GM19023 (cell line): ENCODE results near the gene TBK1.
"Not testable (repeated sequence)": the region's sequence is repeated elsewhere in the genome, so short reads cannot be mapped to it uniquely, and the experiment has no call there.

Source experiments
- ATAC-seq: cut with Tn5 transposase; IDR thresholded peaks from one replicate; pipeline ENCODE4 v1.9.1; 2021; ENCODE audit warnings: mild to moderate bottlenecking, moderate library complexity; ENCODE audit not compliant: unreplicated experiment

Gene TBK1

DNA sequence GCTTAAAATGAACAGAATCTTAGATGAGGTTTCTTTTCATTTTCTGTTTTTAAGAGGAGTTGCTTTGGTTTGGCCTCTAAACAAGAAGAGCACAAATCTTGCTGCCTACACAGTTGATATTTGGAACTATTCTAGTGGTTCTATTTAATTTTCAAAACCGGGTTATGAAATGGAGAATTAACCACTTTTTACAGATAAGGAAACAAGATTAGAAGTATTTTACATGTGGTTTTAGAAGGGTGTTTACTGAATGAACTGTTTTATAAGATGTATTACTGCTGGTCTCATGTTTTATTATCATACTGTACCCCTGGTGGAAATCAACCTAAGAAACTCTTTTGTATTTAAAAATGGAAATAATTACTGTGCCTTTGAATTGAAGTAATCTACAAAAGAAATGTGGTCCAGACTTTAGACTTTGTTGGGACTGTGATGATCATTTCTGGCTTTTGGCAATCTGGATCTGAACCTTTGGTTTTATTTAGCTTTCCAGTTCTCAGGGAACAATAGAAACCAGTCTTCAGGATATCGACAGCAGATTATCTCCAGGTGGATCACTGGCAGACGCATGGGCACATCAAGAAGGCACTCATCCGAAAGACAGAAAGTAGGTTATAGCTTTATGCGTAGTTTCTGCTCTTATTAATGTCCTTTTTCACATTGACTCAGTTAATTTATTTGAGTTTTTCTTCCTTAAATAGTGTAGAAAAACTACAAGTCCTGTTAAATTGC lies 43.2 kb downstream of the TBK1 start:
- ATAC-seq, result no peak

DNA sequence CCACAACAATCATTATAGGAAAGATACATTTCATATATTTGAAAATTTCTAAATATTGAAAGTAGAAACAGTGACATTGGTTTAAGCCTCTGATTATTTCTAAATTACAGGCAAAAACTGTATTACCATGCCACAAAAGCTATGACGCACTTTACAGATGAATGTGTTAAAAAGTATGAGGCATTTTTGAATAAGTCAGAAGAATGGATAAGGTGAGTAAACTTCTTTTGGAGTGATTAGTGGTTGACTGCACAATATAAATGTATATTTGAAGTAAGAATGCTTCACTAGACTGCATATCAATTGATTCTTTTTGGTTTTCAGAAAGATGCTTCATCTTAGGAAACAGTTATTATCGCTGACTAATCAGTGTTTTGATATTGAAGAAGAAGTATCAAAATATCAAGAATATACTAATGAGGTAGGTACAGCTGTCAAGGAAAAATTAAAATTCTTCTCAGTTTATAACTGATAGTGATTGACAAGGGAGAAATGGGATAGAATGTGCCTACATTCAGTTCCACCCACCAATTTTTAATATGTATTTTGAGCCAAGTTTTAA lies 45.0 kb downstream of the TBK1 start:
- ATAC-seq, result no peak

DNA sequence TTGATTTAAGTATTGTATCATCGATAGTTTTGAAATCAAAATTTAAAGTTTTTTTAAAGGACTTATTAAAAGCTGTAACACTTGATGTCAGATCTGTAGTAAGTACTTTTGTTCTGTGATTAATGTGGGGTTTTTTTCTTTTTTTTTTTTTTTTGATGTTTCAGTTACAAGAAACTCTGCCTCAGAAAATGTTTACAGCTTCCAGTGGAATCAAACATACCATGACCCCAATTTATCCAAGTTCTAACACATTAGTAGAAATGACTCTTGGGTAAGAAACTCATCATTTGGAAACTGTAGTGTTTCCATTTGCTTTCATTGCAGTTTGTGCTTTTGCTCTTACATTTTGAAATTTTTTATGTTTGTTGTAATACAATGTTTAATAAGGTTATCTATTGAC lies 45.6 kb downstream of the TBK1 start:
- ATAC-seq, result no peak

DNA sequence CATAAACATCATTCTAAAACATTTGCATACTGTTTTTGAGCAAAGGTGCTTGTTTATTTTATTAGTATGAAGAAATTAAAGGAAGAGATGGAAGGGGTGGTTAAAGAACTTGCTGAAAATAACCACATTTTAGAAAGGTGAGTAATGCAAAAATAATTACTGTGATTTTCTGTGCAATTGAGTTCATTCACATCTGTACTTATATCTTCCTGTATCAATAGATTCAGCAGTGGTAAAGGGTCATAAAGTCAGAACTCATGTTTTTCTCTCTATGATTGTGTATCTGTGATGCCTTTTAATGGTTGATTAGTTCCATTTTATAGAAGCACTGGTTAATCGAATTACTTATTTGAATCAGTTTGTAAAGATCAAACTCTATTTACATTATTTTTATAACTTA lies 46.0 kb downstream of the TBK1 start:
- ATAC-seq, result no peak

DNA sequence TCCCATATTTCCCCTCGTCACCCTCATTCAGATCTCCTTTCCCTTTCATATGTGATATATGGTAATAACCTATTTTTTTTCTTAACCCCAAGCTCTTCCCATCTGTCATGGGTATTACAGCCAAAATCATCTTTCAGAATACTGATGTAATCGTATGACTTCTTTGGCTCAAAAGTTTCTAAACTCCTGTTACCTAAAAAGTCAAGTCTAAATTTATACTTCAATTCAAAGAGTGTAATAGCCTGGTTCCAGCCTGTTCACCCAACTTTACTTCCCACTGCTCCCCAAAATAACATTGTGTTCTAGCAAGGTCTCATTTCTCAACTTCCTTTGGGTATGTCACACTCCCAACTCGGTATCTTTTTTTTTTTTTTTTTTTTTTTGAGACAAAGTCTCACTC lies 48.5 kb downstream of the TBK1 start:
- no peak for ATAC-seq

DNA sequence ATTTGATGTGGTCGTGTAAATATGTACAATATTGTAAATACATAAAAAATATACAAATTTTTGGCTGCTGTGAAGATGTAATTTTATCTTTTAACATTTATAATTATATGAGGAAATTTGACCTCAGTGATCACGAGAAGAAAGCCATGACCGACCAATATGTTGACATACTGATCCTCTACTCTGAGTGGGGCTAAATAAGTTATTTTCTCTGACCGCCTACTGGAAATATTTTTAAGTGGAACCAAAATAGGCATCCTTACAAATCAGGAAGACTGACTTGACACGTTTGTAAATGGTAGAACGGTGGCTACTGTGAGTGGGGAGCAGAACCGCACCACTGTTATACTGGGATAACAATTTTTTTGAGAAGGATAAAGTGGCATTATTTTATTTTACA lies 49.6 kb downstream of the TBK1 start:
- no peak for ATAC-seq

DNA sequence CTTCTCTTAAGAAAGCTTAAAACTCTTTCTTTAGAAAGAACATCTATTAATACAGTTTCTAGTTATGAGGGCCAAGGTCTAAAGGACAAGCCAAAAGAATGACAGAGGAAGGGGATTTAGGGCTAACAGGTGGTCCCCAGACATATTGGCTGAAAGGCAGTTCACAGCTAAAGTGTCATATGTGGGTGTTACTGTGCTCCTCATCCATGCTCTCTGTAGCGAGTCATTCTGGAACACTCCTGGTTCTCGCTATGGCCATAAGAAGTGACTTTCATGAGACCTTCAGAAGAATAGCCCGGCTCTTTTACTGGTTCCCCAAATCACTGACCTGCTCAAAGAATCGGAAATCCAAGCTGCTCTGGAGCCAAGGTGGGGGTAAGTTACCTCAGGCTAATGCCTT lies 55.0 kb downstream of the TBK1 start:
- no peak for ATAC-seq

DNA sequence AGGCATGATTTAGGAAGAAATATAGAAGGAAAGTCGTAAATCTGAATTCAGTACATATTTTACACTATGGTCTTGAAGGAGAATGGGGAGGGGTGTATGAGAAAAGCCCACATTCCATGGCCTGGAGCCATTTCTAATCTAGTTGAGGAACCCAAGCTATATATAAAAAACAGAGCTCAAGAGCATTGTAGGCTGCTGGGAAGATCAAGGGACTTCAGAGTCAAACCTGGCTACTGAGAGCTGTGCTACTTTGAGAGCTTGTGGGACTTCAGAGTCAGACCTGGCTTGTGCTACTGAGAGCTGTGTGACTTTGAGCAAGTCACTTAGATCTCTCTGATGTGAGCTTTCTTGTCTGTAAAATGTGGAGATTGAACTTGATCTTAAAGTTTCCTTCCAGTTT lies 58.7 kb downstream of the TBK1 start:
- ATAC-seq, result no peak

DNA sequence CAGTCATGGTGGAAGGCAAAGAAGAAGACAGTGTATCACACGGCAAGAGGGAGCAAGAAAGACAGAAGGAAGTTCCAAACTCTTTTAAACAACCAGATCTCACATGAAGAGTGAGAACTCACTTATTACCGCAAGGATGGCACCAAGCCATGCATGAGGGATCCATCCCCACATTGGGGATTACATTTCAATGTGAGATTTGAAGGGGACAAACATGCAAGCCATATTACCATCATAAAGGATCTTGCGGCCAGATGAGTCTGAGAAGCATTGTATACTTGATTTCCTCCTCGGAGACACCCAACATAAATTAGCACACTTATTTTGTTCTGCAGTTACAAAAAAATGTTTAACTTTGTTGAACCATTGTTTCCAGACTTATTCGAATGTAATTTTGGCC lies 66.5 kb downstream of the TBK1 start:
- no peak for ATAC-seq

DNA sequence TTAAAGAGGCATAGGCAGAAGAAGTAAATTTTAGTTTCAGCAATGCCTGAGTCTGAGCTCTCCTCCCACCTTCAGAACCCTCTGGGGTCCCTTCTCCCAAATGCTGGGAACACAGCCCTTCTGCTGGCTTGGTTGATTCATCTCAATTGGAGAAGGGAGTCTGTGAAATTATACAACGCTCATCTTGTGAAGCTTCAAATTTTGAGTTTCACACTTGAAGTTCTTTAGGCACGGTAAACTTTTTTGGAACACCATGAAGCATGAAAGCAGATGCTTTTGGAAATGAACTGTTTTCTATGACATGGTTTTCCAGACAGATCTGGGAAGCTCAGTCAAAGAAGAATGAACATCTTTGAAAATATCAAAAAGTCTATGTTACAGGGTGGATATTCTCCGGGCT lies 69.9 kb downstream of the TBK1 start:
- no peak for ATAC-seq

DNA sequence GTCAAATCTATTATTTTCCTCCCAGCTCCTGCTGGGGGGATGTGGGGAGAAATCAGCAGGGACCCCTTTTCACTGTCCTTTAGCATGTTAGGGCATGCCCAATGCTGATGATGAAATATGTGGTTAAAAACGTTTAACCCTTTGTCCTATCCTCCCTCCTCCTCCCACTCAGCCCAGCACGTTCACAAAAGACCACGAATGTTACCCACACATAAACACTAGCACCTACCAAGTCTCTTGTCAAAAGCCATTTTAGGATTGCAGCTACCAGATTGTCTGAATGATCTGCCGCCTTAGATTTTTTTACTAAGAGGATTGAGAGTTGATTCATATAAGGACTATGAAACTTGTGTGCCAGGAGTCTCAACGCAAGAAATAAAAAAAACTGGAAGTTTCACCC lies 70.4 kb downstream of the TBK1 start:
- ATAC-seq, result no peak

DNA sequence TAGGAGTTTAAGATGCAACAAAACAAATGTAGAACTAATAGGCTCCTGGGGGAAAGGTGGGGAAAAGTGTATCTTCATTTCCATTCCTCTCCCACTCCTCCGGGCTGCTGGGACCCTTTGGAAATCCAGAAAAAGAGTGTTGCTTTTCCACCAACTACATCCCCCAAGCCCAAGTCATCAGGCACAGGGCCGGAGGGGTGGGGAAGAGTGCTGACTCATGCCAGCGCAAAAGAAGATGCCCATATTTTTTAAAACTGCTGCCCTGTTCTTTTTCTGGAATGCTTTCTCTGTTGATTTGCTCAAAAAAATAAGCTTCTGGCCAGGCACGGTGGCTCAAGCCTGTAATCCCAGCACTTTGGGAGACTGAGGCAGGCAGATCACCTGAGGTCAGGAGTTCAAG lies 70.9 kb downstream of the TBK1 start:
- ATAC-seq, result no peak

DNA sequence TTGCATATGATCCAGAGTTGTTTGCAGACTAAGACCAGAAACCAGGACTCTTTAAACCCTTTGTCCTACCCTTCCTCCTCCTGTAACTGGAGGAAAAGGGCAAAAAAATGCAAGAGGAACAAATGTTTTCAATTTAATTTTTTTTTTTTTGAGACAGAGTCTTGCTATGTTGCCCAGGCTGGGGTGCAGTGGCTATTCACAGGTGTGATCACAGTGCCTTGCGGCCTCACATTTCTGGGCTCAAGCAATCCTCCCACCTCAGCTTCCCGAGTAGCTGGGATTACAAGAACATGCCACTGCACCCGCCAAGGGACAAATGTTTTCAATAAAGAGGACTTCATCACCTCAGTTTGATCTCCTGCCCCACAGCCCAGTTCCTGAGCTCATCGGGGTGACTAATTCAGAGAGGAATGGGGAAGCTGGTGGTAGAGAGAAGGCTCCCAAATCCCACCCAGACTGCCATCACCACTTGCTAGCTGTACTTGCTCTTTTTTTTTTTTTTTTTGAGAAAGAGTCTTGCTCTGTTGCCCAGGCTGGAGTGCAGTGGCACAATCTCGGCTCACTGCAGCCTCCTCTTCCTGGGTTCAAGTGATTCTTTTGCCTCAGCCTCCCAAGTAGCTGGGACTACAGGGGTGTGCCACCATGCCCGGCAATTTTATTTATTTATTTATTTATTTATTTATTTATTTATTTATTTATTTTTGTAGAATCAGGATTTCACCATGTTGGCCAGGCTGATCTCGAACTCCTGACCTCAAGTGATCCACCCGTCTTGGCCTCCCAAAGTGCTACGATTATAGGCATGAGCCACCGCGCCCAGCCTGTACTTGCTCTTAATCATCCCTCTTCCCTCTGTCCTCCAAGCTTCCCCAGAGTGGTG lies 71.9 kb downstream of the TBK1 start:
- not testable (repeated sequence) for ATAC-seq

DNA sequence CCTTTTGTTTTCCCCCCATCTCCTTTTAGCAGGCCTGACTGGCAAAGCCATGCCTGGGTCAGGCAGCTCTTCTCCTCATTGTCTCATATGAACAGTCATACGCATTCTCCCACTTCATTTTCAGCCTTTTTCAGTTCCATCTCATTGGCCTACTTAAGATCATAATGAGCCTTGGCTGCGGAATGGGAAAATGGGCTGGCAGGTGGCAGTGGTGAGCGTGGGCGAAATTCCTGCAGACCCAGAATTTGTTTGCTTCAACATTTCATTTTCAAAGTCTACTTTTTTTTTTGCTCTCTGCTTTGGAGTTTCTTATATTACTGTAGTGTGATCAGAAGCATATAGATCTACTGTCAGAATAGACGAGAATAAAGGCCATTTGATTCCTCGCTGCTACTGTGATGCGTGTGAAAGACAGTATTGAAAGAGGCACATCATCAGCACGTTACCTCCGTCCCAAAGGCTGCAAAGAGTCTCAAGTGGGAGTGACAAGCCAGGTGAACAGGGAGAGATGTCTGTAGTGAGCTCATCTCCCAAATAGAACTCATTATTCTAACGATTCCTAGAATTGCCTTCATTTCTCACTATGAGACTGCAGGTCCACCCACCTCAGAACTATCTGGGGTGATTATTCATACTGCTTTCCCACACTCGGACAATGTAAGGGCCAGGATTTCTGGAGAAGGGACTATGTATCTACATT lies 73.7 kb downstream of the TBK1 start:
- no peak for ATAC-seq

DNA sequence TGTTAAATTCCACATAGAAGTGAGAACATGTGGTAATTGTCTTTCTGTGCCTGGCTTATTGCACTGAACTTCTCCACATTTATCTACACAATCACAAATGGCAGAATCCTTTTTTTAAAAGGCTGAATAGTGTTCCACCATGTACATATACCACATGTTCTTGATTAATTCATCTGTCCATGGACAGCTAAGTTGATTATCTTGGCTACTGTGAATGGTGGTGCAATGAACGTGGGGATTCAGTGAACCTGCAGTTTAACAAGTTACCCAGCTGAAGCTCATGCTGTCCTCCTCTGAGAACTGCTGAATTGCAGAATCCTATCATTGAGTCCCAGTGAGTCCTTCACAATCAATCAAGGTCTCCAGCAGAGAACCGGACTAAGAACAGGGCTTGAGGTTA lies 74.9 kb downstream of the TBK1 start:
- ATAC-seq, result no peak

DNA sequence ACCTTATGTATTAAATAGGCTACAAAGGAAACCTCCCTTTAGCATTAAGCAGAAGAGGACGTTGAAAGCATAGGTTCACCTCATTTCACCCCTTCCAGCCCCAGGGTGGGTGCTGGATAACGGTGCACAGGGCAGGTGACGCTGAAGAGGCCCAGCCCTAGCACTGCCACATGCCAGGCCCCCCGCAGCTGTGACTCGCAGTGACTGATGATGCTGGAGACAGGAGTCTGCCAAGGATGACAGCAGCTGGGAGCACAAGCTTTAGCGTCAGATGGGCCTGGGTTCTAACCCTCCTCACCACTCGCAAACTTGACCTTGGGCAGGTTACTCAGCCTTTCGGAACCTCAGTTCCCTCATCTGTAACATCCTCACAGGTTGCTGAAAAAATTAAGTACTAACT lies 76.7 kb downstream of the TBK1 start:
- ATAC-seq, result no peak

DNA sequence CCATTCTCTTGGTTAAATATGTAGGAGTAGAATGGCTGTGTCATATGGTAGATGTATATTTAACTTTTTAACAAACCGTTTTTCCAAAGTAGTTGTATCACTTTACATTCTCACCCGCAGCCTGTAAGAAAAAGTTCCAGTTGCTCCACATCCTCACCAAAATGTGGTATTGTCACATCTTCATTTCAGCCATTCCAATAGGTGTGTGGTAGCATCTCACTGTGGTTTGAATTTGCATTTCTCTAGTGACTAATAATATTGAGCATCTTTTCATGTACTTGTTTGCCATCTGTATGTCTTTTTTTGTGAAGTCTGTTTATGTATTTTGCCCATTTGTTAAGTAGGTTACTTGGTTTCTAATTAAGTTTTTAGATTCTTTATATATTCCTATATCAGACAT lies 78.6 kb downstream of the TBK1 start:
- ATAC-seq, result no peak

DNA sequence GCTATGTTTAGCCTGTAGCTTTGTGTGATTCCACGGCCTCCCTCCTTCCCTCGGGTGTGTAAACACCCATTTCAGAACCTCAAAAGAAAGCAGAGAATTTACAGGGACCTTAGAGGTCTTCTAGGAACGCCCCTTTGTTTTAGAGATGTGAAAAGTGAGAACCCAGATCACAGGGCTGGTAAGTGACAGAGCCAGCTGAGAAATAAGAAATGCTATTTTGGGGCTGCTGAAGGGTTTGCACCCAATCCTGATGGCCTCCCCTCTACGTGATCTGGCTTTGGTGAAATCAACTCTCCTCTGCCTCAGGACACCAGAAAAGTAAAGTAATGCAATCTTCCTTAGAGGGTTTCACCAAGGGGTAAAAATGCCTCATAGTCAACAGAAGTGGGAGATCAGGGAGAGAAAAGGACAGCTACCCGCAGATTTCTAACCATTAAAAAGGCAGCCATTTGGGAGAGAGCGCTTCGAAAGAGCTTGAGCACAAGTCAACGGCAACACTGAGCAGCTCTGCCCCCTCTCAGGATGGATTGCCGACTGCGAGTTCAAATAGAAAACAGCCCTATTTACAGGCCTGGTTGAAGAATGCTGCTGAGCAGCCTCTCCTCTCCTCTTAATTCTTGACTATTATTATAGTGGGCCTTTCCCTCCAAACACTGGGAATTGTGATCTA lies 79.9 kb downstream of the TBK1 start:
- ATAC-seq, result no peak

DNA sequence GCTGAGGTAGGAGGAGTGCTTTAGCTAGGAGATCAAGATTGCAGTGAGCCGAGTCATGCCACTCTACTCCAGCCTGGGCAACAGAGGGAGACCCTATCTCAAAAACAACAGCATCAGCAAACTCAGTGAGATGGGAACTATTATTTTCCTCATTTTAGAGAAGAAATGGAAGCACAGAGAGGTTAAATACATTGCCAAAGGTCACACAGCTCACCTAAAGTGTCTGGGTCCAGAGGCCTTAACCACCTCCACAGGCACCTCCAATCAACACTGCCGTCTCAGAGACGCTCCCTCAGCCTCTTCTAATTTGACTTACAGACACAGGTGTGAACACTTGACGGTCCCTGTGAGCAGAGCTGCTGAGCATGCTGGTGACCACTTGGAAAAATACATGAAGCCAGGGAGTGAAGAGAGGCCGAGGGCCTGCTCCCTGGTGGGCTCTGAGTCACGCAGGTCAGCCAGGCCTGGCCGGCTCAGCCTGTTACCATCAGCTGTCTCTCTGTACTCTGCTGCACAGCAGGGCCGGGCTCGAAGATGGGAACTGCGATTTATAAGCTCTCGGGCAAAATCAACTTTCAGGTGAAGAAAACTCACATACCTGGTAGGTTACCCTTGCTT lies 80.9 kb downstream of the TBK1 start:
- no peak for ATAC-seq

DNA sequence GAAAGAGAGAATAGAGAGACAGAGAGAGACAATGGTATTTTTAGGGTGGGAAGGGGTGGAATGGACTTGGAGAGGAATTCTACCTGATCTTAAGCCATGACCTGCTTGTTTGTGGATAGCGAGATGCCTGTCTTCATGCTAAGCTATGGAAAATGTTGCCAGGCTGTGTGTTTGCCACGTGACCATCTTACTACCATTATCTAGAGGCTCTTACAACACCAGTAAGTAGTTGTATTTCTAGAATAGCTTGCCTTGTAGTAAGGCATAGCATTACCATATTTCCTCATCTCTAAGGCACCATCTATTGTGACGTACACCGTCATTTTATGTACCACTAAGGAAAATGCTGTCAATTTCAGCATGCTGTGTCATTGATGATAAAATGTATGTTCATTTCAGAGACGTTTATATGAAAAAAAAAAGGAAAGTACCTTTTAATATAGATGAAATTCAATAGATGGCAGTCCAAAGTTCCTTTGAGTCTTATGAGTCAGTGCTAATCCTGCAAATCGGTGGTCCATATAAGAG lies 82.8 kb downstream of the TBK1 start:
- ATAC-seq, result no peak
